Stimulated activated CD4-positive, alpha-beta T cell treated with anti-CD3 and anti-CD28 coated beads, Interleukin-15, amount 100 ng/mL, for 24 hours (primary cell): ENCODE measurements around the gene KPNA3.
A peak's percentile ranks its signal among the peaks of the same experiment; 100 is the strongest.

Experiments used
- DNase-seq: peaks from one replicate; pipeline ENCODE4 v3.0.0-alpha.2; 2020

The KPNA3 gene

DNA sequence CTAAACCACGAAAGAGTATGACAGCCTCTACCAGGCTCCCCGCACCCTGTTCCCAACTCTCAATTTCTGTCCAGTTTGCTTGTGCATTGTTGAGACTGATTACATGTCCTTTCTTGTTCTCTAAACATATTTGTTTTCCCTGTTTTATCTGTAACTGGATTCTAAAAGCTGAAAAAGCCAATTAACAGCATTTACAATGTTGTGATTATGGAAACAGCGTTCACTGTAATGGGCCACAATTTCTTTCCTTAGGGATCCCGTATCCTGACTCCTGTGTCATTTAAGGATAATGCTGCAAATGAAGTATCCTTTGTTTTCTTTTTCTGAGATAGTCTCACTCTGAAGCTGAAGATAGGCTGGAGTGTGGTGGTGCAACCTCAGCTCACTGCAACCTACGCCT, 121.7 kb downstream of the KPNA3 start:
- DNase-seq = no peak

DNA sequence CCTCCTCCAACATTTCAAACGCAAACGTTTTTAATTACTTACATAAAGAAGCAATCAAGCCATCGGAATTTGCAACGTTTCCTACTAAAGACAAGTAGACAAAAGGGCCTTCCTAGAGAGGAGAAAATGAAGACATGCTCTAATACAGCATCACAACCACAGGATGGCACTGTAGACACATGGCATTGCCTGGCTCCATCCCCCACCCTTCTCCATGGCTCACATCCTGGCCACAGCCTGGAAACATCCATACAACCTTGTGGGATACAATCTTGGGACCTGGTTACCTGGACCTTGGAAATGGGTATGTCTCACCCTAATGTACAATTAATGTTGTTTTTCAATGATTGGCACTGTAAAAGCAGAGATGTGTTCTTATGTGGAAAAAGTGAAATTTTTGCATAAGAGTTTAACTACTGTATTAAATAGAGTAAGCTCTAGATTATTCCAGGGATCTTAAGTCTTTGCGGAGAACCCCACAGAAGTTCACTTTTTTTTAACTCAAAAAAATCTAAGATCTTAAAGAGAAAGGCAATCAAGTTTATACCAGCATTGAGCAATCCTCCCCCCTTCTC, 122.7 kb downstream of the KPNA3 start:
- DNase-seq = peak; percentile 20

DNA sequence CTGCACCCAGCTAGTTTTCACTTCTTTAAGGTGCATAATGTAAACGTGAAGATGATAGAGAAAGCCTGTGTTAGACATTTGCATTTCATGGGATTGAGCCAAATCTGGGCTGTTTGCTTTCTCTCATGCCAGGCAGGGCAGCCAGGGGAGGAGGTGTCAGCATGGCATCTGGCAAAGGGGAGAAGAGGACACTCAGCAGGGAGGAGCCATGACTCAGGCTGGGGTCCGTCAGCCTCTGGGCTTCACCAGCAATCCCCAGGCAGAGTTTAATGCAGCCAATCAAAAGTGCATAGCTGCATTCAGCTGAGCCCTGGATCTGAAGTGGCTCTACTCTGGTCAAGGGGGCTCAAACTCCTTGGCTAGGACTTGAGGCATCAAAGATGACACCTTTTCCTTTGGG, 124.7 kb downstream of the KPNA3 start:
- DNase-seq = no peak

DNA sequence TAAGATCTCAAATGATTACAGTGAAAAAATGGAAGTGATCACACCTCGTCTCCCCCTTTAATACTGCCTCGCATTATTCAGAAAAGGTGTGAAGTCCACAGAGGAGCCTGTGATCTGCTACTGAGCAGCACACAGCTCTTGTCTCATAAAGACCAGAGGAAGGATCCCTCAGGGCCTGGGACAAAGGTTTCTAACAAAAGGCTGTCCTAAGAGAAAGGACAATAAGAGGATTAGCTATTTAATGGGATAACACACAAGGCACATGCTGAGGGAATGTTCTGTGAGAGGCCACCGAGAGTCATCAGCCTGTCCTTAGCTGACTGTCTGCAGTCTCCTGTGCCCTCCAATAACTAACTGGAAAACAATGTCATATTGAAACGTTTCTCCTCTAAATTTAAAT, 127.9 kb downstream of the KPNA3 start:
- DNase-seq = no peak

DNA sequence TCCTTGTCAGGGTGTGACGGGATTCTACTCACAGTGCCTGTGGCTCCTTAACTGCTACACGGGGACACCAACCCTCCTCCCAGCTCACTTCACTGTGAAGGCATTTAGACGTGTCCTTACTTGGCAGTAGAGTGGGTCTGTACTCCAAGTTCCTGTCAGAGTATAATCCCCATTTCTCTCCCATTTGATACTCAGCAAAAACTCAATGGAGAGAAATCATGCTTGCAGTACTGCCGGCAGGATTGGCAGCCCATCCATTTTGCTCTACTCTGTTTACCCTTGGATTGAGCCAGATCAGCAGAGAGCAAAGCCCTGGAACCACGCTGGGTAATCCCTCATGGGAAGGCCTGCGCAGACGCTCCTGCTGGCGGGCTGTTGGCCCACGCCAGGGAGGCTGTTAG, 135.2 kb downstream of the KPNA3 start:
- no peak for DNase-seq

DNA sequence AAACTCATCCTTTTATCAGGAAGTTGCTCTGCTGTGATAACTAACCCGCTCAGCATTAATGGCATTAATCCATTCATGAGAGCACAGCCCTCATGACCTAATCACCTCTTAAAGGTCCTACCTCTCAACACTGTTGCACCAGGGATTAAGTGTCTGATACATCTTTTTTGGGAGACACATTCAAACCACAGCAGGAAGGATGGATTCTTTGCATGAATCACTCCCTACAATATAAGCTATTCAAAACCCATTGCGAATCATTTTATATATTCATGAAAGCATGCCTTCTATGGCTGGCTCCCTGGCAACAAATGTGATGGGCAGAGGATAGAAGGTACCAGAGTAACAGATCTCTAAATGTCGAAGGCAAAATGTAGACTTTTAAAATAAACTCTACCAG, 136.6 kb downstream of the KPNA3 start:
- DNase-seq = no peak

DNA sequence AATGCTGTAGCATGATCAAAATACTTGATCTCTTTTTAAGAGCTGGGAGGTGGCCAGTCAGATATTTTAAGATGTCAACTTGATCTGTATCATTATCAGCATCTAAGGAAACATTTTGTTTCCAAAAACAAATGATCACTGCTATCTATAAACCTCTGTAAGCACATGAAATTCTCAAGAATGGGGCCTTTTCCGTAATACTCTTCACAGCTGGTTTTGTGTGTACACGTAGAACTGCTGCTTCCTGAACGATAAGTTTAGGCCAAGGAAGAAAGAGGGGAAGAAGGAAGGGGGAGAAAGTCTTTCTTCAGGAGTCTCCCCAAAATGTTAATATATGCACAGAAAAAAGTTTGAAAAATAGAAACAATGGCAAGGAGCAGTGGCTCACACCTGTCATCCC, 138.5 kb downstream of the KPNA3 start:
- no peak for DNase-seq

DNA sequence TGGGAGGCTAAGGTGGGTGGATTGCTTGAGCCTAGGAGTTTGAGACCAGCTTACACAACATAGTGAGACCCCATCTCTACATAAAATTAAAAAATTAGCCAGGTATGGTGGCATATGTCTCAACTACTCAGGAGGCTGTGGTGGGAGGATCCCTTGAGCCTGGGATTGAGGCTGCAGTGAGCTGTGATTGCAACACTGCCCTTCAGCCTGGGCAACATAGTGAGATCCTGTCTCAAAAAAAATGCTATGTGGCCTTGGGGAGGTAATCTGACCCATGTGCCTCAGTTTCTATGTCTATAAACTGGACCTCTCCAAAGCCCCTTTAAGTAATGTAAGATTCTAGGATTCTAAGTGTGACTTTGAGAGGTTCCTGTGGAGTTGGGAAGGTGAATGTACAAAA, 139.0 kb downstream of the KPNA3 start:
- no peak for DNase-seq

DNA sequence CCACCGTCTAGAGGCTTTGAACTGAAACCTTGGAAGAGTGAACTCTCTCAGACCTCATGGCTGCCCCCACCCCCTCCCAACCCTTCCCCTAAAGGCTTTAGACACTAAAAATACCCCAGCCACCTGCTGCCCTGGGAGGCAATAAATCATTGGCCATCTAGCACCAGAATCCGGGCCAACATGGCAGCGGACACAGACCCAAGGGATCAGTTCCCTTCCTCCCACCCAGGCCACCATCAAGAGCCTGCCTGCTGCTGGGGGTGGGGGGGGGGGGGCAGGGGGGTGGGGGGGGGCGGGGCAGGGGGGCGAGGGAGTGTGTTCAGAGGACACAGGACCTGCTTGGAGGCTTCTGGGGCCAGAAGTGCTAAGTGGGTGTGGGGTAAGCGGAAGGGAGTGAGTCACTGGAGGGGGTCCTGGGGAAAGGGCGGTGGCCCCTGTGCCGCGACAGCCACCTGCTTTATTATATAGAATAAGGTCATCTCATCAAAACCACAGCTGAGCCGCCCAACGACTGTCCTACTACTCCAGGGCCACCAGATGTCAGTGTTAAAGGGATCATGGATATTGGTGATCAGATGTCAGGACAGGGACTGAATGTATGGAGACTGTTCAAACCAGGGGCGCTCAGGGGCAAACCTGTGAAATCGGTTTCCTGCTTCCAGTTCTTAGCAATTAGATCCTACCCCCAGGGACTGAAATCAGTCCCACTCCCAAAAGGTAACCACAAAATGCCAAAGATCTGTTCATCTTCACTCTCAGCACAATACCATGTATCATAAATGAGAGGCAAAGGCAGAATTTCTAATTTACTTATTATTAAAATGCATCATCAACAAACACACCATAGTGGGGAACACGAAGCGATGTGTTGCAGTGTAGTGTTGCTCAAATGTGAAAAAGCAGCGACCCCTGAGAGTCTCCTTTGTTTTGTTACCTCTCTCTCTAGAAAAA, 139.9 kb downstream of the KPNA3 start:
- peak; percentile 22 for DNase-seq

DNA sequence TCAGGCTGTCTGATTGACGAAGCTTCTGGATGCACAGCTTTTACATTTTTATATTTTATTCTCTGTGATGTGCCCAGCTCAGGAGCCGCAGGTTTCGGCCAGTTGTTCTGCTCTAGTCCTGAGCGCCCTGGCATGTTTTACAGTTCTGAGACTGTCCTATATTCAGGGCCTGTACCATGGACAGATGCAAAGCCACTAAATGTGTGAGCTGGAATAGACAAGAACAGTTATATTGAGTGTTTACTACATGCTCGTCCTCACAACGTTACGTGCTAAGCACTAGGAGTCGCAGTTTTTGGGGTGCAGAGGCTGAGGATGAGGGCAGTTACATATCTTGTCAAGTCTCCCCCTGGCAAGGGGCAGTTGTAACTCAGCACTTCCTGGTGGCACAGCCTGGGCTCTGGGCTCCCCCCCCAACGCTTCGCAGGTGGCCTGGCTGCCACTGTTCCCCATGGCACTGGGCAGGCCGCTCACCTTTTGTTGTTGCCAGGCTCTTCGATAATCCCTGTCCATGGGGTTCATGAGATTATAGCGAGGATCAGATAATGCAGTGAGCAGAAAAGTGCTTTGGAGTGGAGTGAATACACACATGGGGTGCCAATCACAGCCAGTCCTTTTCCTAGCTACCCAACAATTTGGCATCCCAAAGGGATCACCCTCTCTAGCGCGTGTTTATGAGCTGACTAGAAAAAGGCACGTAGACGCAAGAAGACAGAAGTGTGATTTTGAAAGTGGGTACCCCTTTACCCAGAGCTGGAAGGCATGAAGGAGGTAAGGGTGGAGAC, 140.7 kb downstream of the KPNA3 start:
- no peak for DNase-seq

DNA sequence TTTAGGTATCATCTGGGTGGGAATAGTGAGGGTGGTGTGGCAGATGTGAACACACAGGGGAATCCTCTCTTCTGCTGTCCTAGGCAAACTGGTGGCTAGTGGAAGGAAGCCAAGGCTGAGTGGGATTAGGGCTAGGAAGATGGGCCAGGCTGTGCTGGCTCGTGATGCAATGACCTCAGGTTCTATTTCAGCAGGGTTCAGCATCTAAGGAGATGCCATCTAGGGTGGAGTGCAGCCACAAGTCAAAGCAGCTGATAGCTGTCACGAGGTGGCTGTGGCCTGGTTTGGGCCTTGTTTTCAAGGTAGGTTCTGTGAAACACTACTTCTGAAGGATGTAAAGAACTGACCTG, 142.5 kb downstream of the KPNA3 start:
- DNase-seq = no peak
